Effector CD8-positive, alpha-beta T cell (primary cell): Measurements from ENCODE around the gene SERPINB5.

ENCODE experiments used
- DNase-seq: peaks from one replicate; lab custom pipeline; 2025; lab: John Stamatoyannopoulos, UW

The SERPINB5 gene

GRCh38 chr18:63527251-63527650 is 50.5 kb downstream of the SERPINB5 start:
- no peak for DNase-seq

- DNase-seq = no peak
These were observed 52.2 kb downstream of the SERPINB5 start for GRCh38 chr18:63528863-63529492.

- DNase-seq = no peak
These were observed 55.7 kb downstream of the SERPINB5 start for GRCh38 chr18:63532471-63532870.

- DNase-seq = no peak
These were observed 57.9 kb downstream of the SERPINB5 start for GRCh38 chr18:63534615-63535014.

- DNase-seq = no peak
These were observed 63.2 kb downstream of the SERPINB5 start for GRCh38 chr18:63539904-63540510.

- no peak for DNase-seq
These were observed 65.3 kb downstream of the SERPINB5 start, which contains the start of gene SERPINB12 for GRCh38 chr18:63542069-63542468. TSS of gene SERPINB12 (plus strand) at chr18:63542369. CDS start at chr18:63556160, 13,791 bp downstream.

GRCh38 chr18:63544017-63544416 is 67.3 kb downstream of the SERPINB5 start:
- no peak for DNase-seq

- DNase-seq = no peak
These were observed 68.2 kb downstream of the SERPINB5 start for GRCh38 chr18:63545000-63545399.

GRCh38 chr18:63550068-63550467 is 73.3 kb downstream of the SERPINB5 start:
- no peak for DNase-seq

- DNase-seq = no peak
These were observed 75.0 kb downstream of the SERPINB5 start for GRCh38 chr18:63551769-63552168.

GRCh38 chr18:63552581-63552980 is 75.8 kb downstream of the SERPINB5 start:
- DNase-seq = no peak

GRCh38 chr18:63553081-63553480 is 76.3 kb downstream of the SERPINB5 start:
- DNase-seq = no peak
